ENCODE data around the gene CTIF. TPM values are rescaled to one million over a fixed set of nuclear protein-coding genes. Genes with fewer than 3 reads are reported as not detected.

The CTIF gene
- total RNA-seq, 1 donor: 86.4 TPM

DNA sequence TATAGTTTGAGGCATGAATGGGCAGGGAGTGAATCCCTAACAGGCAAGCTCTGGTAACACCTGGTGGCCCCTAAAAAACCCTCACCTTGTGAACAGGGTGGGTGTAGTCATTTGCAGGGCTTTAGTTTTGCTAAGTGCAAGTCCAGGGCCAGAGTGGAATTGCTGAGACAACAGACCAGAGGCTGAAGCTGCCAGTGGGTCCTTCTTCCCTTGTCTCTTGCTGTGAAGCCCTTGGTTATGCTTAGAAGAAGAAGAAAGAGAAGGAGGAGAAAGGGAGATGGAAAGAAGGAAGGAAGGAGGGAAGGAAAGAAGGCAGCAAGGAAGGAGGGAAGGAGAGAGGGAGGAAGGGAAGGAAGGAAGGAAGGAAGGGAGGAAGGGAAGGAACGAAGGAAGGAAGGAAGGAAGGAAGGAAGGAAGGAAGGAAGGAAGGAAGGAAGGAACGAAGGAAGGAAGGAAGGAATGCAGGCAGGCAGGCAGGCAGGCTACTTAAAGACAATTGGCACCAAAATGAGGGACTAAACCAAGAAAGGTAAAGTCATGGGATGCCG lies 366.1 kb downstream of the CTIF start:
- DNase-seq (ENCODE audit: low read depth): no peak
- no peak overlapping the region for H3K4me3 ChIP-seq (ENCODE audit: low read depth, low read length)
- TF ChIP-seq, protein P1, sequence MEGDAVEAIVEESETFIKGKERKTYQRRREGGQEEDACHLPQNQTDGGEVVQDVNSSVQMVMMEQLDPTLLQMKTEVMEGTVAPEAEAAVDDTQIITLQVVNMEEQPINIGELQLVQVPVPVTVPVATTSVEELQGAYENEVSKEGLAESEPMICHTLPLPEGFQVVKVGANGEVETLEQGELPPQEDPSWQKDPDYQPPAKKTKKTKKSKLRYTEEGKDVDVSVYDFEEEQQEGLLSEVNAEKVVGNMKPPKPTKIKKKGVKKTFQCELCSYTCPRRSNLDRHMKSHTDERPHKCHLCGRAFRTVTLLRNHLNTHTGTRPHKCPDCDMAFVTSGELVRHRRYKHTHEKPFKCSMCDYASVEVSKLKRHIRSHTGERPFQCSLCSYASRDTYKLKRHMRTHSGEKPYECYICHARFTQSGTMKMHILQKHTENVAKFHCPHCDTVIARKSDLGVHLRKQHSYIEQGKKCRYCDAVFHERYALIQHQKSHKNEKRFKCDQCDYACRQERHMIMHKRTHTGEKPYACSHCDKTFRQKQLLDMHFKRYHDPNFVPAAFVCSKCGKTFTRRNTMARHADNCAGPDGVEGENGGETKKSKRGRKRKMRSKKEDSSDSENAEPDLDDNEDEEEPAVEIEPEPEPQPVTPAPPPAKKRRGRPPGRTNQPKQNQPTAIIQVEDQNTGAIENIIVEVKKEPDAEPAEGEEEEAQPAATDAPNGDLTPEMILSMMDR (IDR thresholded peaks at IDR 0.05; ENCODE audit: insufficient read depth, low read depth, low read length): no peak

DNA sequence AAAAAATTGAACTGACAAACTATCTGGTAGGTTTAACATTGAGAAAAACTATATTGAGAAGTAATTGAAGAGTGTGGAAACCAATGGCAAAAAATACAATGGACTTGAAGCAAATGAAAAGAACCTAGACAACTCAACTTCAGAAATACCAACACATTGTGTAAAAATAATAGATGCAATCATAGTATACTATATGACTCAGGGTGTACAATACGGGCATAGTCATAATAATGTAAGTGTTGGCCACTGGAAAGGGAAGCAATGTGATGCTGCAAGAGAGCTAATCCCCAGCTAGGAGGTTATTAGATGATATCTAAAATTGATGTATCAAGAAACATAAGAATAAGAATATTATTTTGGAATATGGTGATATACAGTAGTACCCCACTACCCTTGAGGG lies 366.7 kb downstream of the CTIF start:
- TF ChIP-seq, protein P1 (IDR thresholded peaks at IDR 0.05; ENCODE audit: insufficient read depth, low read depth, low read length): no peak
- H3K4me3 ChIP-seq (ENCODE audit: low read depth, low read length): no peak overlapping the region
- no peak for DNase-seq (ENCODE audit: low read depth)

DNA sequence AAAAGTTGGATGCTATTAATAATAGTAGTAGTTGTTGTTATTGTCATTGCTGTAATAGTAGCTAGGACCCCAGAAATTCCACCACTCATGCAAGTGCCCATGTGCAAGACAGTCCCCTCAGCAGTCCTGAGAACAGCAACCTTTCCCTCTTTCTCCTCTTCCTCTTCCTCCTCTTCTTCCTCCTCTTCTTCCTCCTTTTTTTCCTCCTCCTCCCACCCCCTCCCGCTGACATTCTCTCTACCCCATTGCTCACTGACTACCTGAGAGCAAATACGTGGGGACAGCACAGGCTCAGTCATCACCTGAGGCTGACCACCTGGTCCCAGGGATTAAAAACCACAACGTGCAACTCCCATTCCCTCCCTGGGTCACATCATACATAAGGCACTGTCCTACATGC lies 370.1 kb downstream of the CTIF start:
- no peak for DNase-seq (ENCODE audit: low read depth)
- no peak overlapping the region for H3K4me3 ChIP-seq (ENCODE audit: low read depth, low read length)
- TF ChIP-seq, protein P1 (IDR thresholded peaks at IDR 0.05; ENCODE audit: insufficient read depth, low read depth, low read length): no peak

DNA sequence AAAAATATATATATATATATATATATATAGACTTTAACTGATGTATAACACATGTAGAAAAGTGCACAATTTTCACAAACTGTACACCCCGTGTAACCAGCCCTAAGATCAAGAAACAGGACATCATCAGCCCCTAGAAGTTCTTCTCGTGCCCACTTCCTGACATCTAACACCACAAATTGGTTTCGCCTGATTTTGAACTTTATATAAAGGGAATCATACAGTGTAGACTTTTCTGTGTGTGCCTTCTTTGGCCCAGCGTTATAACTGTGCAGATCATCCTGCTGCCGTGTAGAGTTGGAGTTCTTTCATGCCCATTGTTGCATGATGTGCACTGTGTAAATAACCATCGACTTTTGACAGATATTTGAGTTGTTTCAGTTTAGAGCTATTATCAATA lies 370.9 kb downstream of the CTIF start:
- TF ChIP-seq, protein P1 (IDR thresholded peaks at IDR 0.05; ENCODE audit: insufficient read depth, low read depth, low read length): no peak
- DNase-seq (ENCODE audit: low read depth): no peak
- no peak overlapping the region for H3K4me3 ChIP-seq (ENCODE audit: low read depth, low read length)

DNA sequence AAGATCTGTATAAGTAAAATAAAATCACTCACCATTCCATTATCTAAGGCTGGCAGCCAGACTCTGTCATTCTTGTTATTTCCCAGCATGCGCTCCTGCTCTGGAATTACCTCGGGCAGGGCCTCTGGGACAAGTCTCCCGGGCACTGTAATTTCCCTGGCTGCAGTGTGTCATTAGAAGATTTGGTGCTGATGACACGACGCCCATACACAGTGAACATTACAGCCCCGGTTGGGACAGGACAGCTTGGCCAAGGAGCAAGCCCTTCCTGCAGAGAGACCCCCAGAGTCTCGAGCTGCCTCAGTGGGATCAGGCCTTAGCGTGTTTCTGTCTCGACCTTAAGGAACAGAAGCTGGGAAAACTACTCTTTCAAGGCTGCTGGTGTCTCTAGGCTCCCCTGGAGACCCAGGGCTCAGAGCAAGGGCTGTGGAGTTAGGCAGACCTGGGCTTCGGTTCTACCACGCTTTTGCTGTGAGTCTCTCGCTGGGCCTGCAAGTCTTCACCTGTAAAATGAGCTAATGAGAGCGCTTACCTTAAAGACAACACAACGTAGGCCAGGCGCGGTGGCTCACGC lies 372.2 kb downstream of the CTIF start:
- TF ChIP-seq, protein P1 (IDR thresholded peaks at IDR 0.05; ENCODE audit: insufficient read depth, low read depth, low read length): no peak
- DNase-seq (ENCODE audit: low read depth): no peak
- no peak overlapping the region for H3K4me3 ChIP-seq (ENCODE audit: low read depth, low read length)

Small RNA genes lying within 50 kb of the gene (small RNA-seq; reads per million reads assigned to genes)
- gene MIR4743: not detected

Other genes with a start within 250 kb of the CTIF start
- not detected in 2 replicates for gene ZBTB7C, start 129.6 kb upstream of the CTIF start, total RNA-seq

Data from fibroblast of villous mesenchyme (primary cell).